CD14-positive monocyte (primary cell): ENCODE measurements around the gene CWC15. TPM values are rescaled to one million over a fixed set of nuclear protein-coding genes. Genes with fewer than 3 reads are reported as not detected.

Experiments
- DNase-seq, 3 donors: peaks; one replicate each; pipeline ENCODE4 v3.0.0-alpha.2; 2011 to 2022
- H2AFZ ChIP-seq: 2 replicates; pipeline ENCODE4 v1.6.0; 2012; ENCODE audit warnings: mild to moderate bottlenecking, low read depth, low read length, inconsistent platforms; ENCODE audit not compliant: insufficient read depth, poor library complexity, severe bottlenecking
- H3K27ac ChIP-seq, 2 donors: 1 replicate in 1 of 2; 2 replicates in 1 of 2; pipeline ENCODE4 v1.5.1; 2012 to 2013; ENCODE audit warnings: low read length in 2 of 2, control low read depth in 1 of 2, inconsistent platforms in 1 of 2, low read depth in 1 of 2, mild to moderate bottlenecking in 1 of 2
- H3K27me3 ChIP-seq, 2 donors: one replicate each; pipeline versions ENCODE4 v1.6.0 to v1.6.1; 2011 to 2013; ENCODE audit warnings: low read length in 2 of 2; ENCODE audit not compliant: control insufficient read depth in 2 of 2, insufficient read depth in 2 of 2
- H3K36me3 ChIP-seq, 2 donors: replicated peaks in 1 of 2; 1 replicate in 1 of 2; 2 replicates in 1 of 2; pipeline versions ENCODE4 v1.5.1 to v1.6.1; 2012 to 2013; ENCODE audit warnings: low read length in 2 of 2, control low read depth in 1 of 2, inconsistent platforms in 1 of 2, mild to moderate bottlenecking in 1 of 2; ENCODE audit not compliant: insufficient read depth in 2 of 2, control insufficient read depth in 1 of 2
- H3K4me1 ChIP-seq, 2 donors: 1 replicate in 1 of 2; 2 replicates in 1 of 2; pipeline versions ENCODE4 v1.5.1 to v1.6.1; 2012 to 2013; ENCODE audit warnings: low read length in 2 of 2, control low read depth in 1 of 2, inconsistent platforms in 1 of 2, mild to moderate bottlenecking in 1 of 2, moderate library complexity in 1 of 2; ENCODE audit not compliant: insufficient read depth in 2 of 2, control insufficient read depth in 1 of 2
- H3K4me2 ChIP-seq: replicated peaks from 2 replicates; pipeline ENCODE3; 2012; ENCODE audit warnings: low read length, moderate library complexity, mild to moderate bottlenecking; ENCODE audit not compliant: poor library complexity, severe bottlenecking; ENCODE audit errors: extremely low read depth
- H3K4me3 ChIP-seq, 3 experiments: fragments of 200-600 bp in 1 of 3; sonication (generic) in 1 of 3; replicated peaks in 1 of 3; 1 replicate in 2 of 3; 2 replicates in 1 of 3; pipeline ENCODE4 v1.5.1; 2011 to 2013; ENCODE audit warnings: low read length in 3 of 3, mild to moderate bottlenecking in 3 of 3, control low read depth in 2 of 3, low read depth in 2 of 3, inconsistent platforms in 1 of 3, moderate library complexity in 1 of 3
- H3K79me2 ChIP-seq: 2 replicates; pipeline ENCODE4 v1.6.0; 2012; ENCODE audit warnings: mild to moderate bottlenecking, control low read depth, inconsistent platforms, low read length, moderate library complexity; ENCODE audit not compliant: insufficient read depth
- H3K9ac ChIP-seq: 2 replicates; pipeline ENCODE4 v1.6.0; 2017; ENCODE audit warnings: low read length, mild to moderate bottlenecking; ENCODE audit not compliant: insufficient read depth, poor library complexity, severe bottlenecking
- H3K9me3 ChIP-seq, 2 donors: replicated peaks in 1 of 2; 1 replicate in 1 of 2; 2 replicates in 1 of 2; pipeline versions ENCODE4 v1.5.1 to v1.6.1; 2012 to 2013; ENCODE audit warnings: low read length in 2 of 2, control low read depth in 1 of 2; ENCODE audit not compliant: control insufficient read depth in 1 of 2, insufficient read depth in 1 of 2
- H4K20me1 ChIP-seq: 2 replicates; pipeline ENCODE4 v1.6.0; 2012; ENCODE audit warnings: mild to moderate bottlenecking, low read length, control low read depth, moderate library complexity; ENCODE audit not compliant: insufficient read depth
- H3K27ac Mint-ChIP-seq, 7 donors: one replicate each; pipeline ENCODE4 v1.8.0; 2020; ENCODE audit warnings: mild to moderate bottlenecking in 7 of 7, mixed read lengths in 7 of 7, moderate library complexity in 6 of 7, inconsistent platforms in 2 of 7
- H3K27me3 Mint-ChIP-seq, 3 donors: one replicate each; pipeline ENCODE4 v1.8.0; 2021 to 2022; ENCODE audit warnings: low read depth in 3 of 3, mild to moderate bottlenecking in 3 of 3, mixed read lengths in 3 of 3, moderate library complexity in 3 of 3, inconsistent platforms in 1 of 3
- H3K36me3 Mint-ChIP-seq, 2 donors: one replicate each; pipeline ENCODE4 v1.8.0; 2020; ENCODE audit warnings: mixed read lengths in 2 of 2, inconsistent platforms in 1 of 2, mild to moderate bottlenecking in 1 of 2
- H3K4me1 Mint-ChIP-seq: one replicate; pipeline ENCODE4 v1.8.0; 2020; ENCODE audit warnings: mild to moderate bottlenecking, mixed read lengths
- H3K4me3 Mint-ChIP-seq, 2 donors: one replicate each; pipeline ENCODE4 v1.8.0; 2020; ENCODE audit warnings: mild to moderate bottlenecking in 2 of 2, mixed read lengths in 2 of 2, moderate library complexity in 1 of 2
- H3K9me3 Mint-ChIP-seq, 7 donors: one replicate each; pipeline ENCODE4 v1.8.0; 2020 to 2022; ENCODE audit warnings: mixed read lengths in 7 of 7, mild to moderate bottlenecking in 6 of 7, moderate library complexity in 6 of 7, inconsistent platforms in 2 of 7
- WGBS: methylation state at CpG from one replicate; pipeline ENCODE4 v1.1.5; 2013; ENCODE audit warnings: missing lambda C conversion rate; ENCODE audit not compliant: insufficient coverage; 5-methylcytosine and 5-hydroxymethylcytosine counted together
- intact Hi-C, 2 donors: fragments of 100-400 bp; cut with micrococcal nuclease; formaldehyde crosslinking; loops; one replicate each; pipeline versions ENCODE4 v1.15.0 to v1.15.1; 2023
- polyA plus RNA-seq, 3 donors: library from polyadenylated mRNA; depleted of rRNA in 1 of 3; unstranded in 2 of 3; stranded (reverse) in 1 of 3; fragments of 300-500 nt in 2 of 3; fragments of >200 nt in 1 of 3; fragmentation: Illumina TruSeq in 2 of 3; gene quantifications; 1 replicate in 2 of 3; 2 replicates in 1 of 3; pipeline ENCODE4 v1.2.3, GENCODE V29; 2012 to 2021
- TF ChIP-seq, protein P1 (sequence below): fragments of 200-600 bp; IDR thresholded peaks from one replicate; pipeline ENCODE4 v1.8.0; 2022; ENCODE audit warnings: antibody characterized with exemption, mild to moderate bottlenecking

CWC15 gene
- polyA plus RNA-seq, 3 donors = 27.5 to 43.8 (median 38.9) TPM

DNA sequence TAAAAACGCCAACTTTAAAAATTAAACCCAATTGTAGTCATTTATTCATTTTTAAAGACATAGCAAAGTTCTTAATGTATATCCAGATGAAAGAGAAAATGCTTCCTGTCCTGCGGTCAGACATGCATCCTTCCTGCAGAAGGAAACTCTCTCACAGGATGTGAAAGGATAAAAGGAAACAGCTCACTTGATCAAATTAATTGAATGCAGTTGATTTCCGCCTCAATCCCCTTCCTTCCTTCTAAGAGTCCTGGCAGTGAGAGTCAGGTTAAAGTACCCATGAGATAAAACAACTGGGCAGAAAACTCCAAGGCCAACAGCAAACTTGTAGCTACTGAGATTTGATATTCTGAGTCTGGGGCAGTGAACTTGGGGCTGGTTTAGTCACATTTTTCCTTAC, 38.5 kb downstream of the CWC15 start:
- no peaks in the 10 kb centered on the region for H3K36me3 ChIP-seq
- Mint-ChIP-seq H3K27ac (no peak overlapping the region), H3K4me3 (no peak overlapping the region), H3K9me3 (peaks cover 0 to 2% (median 0%) of the 10 kb centered on the region in 7 donors), H3K27me3 (peaks cover 1 to 5% (median 3%) of the 10 kb centered on the region in 3 donors), H3K36me3 (no peaks in the 10 kb centered on the region), H3K4me1 (no peaks in the 10 kb centered on the region)
- no CpG with 5 or more reads among the region's 3 CpGs for WGBS
- DNase-seq = no peak
- H3K4me2 ChIP-seq = no peak overlapping the region
- TF ChIP-seq, protein P1, sequence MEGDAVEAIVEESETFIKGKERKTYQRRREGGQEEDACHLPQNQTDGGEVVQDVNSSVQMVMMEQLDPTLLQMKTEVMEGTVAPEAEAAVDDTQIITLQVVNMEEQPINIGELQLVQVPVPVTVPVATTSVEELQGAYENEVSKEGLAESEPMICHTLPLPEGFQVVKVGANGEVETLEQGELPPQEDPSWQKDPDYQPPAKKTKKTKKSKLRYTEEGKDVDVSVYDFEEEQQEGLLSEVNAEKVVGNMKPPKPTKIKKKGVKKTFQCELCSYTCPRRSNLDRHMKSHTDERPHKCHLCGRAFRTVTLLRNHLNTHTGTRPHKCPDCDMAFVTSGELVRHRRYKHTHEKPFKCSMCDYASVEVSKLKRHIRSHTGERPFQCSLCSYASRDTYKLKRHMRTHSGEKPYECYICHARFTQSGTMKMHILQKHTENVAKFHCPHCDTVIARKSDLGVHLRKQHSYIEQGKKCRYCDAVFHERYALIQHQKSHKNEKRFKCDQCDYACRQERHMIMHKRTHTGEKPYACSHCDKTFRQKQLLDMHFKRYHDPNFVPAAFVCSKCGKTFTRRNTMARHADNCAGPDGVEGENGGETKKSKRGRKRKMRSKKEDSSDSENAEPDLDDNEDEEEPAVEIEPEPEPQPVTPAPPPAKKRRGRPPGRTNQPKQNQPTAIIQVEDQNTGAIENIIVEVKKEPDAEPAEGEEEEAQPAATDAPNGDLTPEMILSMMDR = no peak
- H3K27me3 ChIP-seq = no peaks in the 10 kb centered on the region
- H3K27ac ChIP-seq = no peak overlapping the region
- no peaks in the 10 kb centered on the region for H3K9me3 ChIP-seq
- H3K4me1 ChIP-seq = no peaks in the 10 kb centered on the region
- no peak overlapping the region for H2AFZ ChIP-seq
- H3K9ac ChIP-seq = no peak overlapping the region
- no peaks in the 10 kb centered on the region for H4K20me1 ChIP-seq
- no peak overlapping the region for H3K4me3 ChIP-seq
- no peaks in the 10 kb centered on the region for H3K79me2 ChIP-seq
- intact Hi-C loops = no loop called here

DNA sequence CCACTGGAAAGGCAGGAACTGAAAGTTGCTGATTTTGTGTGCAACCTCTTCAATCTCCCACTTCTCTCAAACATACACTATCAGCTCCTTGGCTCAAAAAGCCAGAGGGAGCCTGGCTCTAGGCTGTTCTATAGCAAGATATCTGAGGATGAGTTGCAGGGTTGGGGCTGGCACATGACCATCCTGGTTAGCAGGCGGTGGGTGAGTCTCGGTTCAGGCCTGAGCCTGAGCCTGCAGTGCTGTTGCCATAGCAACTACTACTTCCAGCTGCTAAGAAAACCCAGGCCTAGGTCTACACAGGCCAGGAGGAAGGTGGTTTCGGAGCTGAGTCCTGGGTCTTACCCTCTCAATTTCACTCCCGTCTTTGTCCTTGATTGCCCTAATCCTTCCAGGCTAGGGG, 39.0 kb downstream of the CWC15 start:
- H3K27ac Mint-ChIP-seq = peak overlapping the region in 1 of 7 donors; percentile 65
- no peaks in the 10 kb centered on the region for H3K79me2 ChIP-seq
- H4K20me1 ChIP-seq = no peaks in the 10 kb centered on the region
- H3K27me3 Mint-ChIP-seq = peaks cover 1 to 5% (median 3%) of the 10 kb centered on the region in 3 donors
- 88% methylated on average over 3 of the region's 4 CpGs for WGBS
- H3K9ac ChIP-seq = no peak overlapping the region
- H3K4me3 Mint-ChIP-seq = no peak overlapping the region
- TF ChIP-seq, protein P1 = no peak
- H2AFZ ChIP-seq = no peak overlapping the region
- H3K27me3 ChIP-seq = no peaks in the 10 kb centered on the region
- H3K4me1 ChIP-seq = no peaks in the 10 kb centered on the region
- H3K4me3 ChIP-seq = no peak overlapping the region
- no peak overlapping the region for H3K4me2 ChIP-seq
- DNase-seq = no peak
- no peaks in the 10 kb centered on the region for H3K36me3 ChIP-seq
- no peaks in the 10 kb centered on the region for H3K9me3 ChIP-seq
- no peaks in the 10 kb centered on the region for H3K36me3 Mint-ChIP-seq
- no peak overlapping the region for H3K27ac ChIP-seq
- intact Hi-C loops = no loop called here
- H3K4me1 Mint-ChIP-seq = no peaks in the 10 kb centered on the region
- H3K9me3 Mint-ChIP-seq = peaks cover 0 to 2% (median 0%) of the 10 kb centered on the region in 7 donors
